ENCODE results near the gene MN1. TPM values are rescaled to one million over a fixed set of nuclear protein-coding genes. Genes with fewer than 3 reads are reported as not detected.

Gene MN1
- total RNA-seq, 1 donor from 2014 or later: 0.07 TPM

DNA sequence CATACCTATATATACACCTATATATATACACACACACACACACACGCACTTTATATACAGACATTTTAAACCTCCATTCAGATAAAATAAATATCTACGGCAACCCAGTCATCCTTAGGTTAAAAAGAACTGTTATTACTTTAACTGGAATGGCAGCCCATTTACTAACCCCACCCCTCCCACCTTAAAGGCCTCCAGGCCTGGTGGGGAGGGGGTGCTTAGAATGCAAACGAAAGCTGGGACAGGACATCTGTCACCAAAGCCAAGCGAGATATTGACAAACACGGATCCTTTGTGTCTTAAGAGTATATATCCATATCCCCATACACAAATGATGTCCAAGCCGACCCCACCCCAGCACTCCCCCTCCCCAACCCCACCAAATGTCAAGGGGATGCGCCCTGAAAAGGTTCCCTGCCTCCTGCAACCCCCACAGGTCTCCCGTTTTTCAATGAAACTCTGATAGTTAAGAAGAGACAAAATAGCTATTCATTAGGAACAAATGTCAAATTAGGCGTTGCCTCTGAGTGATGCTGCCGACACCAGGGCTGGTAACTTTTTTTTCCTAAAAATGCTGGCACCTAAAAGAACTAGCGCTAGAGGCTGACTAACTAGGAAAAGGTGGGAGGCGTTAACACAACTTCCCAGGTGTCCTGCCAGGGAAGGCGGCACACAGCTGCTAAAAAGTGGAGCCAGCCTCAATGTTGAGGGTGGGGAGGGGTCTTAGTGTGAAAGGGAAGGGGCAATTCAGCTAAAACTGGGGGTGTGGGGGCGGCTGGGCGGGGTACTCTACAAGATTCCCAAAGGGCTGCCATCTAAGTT is 5.6 kb downstream of the MN1 start:
- TF ChIP-seq, protein P1, sequence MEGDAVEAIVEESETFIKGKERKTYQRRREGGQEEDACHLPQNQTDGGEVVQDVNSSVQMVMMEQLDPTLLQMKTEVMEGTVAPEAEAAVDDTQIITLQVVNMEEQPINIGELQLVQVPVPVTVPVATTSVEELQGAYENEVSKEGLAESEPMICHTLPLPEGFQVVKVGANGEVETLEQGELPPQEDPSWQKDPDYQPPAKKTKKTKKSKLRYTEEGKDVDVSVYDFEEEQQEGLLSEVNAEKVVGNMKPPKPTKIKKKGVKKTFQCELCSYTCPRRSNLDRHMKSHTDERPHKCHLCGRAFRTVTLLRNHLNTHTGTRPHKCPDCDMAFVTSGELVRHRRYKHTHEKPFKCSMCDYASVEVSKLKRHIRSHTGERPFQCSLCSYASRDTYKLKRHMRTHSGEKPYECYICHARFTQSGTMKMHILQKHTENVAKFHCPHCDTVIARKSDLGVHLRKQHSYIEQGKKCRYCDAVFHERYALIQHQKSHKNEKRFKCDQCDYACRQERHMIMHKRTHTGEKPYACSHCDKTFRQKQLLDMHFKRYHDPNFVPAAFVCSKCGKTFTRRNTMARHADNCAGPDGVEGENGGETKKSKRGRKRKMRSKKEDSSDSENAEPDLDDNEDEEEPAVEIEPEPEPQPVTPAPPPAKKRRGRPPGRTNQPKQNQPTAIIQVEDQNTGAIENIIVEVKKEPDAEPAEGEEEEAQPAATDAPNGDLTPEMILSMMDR (IDR thresholded peaks at IDR 0.05): no peak
- H3K9me3 Mint-ChIP-seq: no peaks in the 10 kb centered on the region
- DNase-seq (no peak), ATAC-seq (ENCODE audit: low read depth) (no peak)
- no peaks in the 10 kb centered on the region for H3K36me3 Mint-ChIP-seq (ENCODE audit: low read depth)
- CTCF ChIA-PET: no interaction called here
- peaks cover 2% of the 10 kb centered on the region for H3K4me1 Mint-ChIP-seq
- intact Hi-C loops (cut with micrococcal nuclease): no loop called here
- no peak overlapping the region for H3K27ac Mint-ChIP-seq
- H3K4me3 Mint-ChIP-seq: no peak overlapping the region
- H3K27me3 Mint-ChIP-seq: no peaks in the 10 kb centered on the region
- POLR2A ChIA-PET: no interaction called here

DNA sequence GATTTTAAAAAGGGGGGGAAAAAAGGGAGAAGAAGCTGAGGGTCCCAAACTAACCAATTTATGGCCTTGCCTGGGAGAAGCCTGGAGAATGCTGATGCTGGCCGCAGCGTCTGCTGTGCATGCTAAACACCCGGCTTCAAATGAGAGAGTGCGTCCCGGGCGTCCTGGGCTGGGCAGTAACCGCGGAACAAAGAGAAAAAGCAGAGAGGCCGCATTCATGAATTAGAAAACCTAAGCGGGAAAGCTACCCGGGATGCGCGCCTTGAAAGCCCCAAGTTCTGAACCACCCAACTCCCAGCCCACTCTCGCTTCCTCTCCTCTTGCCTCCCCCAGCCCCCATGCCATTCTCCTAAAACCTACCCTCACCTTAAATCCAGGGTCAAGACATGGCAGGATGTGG is 6.5 kb downstream of the MN1 start:
- no peak for DNase-seq
- Mint-ChIP-seq H3K27me3 (no peaks in the 10 kb centered on the region), H3K4me3 (no peak overlapping the region), H3K9me3 (no peaks in the 10 kb centered on the region), H3K27ac (no peak overlapping the region), H3K36me3 (ENCODE audit: low read depth) (no peaks in the 10 kb centered on the region), H3K4me1 (no peaks in the 10 kb centered on the region)
- ChIA-PET POLR2A (no interaction called here), CTCF (no interaction called here)
- ATAC-seq (ENCODE audit: low read depth): no peak
- TF ChIP-seq, protein P1 (IDR thresholded peaks at IDR 0.05): no peak
- intact Hi-C loops (cut with micrococcal nuclease): no loop called here

GRCh38 chr22:27794226-27794625 is 7.3 kb downstream of the MN1 start:
- Mint-ChIP-seq H3K4me3 (no peak overlapping the region), H3K4me1 (no peaks in the 10 kb centered on the region), H3K9me3 (no peaks in the 10 kb centered on the region), H3K36me3 (ENCODE audit: low read depth) (no peaks in the 10 kb centered on the region), H3K27me3 (no peaks in the 10 kb centered on the region), H3K27ac (no peak overlapping the region)
- POLR2A ChIA-PET: no interaction called here
- DNase-seq (no peak), ATAC-seq (ENCODE audit: low read depth) (no peak)
- CTCF ChIA-PET: no interaction called here
- TF ChIP-seq, protein P1 (IDR thresholded peaks at IDR 0.05): no peak
- intact Hi-C loops (cut with micrococcal nuclease): no loop called here

DNA sequence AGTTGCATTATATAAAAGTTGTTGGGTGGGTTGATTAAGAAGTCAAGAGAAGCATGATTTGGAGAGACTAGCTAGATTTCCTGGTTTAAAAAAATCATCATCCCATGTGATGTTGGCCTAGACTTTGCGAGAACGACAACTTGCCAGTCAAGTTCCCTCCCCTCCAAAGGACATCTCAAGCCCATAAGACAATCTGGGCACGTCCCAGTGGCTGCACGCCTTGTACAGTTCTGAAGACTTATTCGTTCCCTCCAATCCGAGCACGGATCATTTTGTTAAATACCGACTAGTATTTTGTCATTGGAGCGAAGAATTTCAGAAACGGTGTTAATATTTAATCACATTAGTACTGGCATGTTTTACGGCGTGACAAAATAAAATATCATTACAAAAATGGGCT is 8.0 kb downstream of the MN1 start:
- Mint-ChIP-seq H3K36me3 (ENCODE audit: low read depth) (no peaks in the 10 kb centered on the region), H3K4me3 (no peak overlapping the region), H3K27ac (no peak overlapping the region), H3K27me3 (no peaks in the 10 kb centered on the region), H3K9me3 (no peaks in the 10 kb centered on the region), H3K4me1 (no peaks in the 10 kb centered on the region)
- ATAC-seq (ENCODE audit: low read depth): no peak
- TF ChIP-seq, protein P1 (IDR thresholded peaks at IDR 0.05): no peak
- CTCF ChIA-PET: no interaction called here
- no peak for DNase-seq
- POLR2A ChIA-PET: no interaction called here
- intact Hi-C loops (cut with micrococcal nuclease): no loop called here

GRCh38 chr22:27792452-27793161 is 8.9 kb downstream of the MN1 start:
- no peak overlapping the region for H3K27ac Mint-ChIP-seq
- no peak overlapping the region for H3K4me3 Mint-ChIP-seq
- no peaks in the 10 kb centered on the region for H3K36me3 Mint-ChIP-seq (ENCODE audit: low read depth)
- ATAC-seq (ENCODE audit: low read depth): no peak
- CTCF ChIA-PET: no interaction called here
- H3K9me3 Mint-ChIP-seq: no peaks in the 10 kb centered on the region
- no peaks in the 10 kb centered on the region for H3K4me1 Mint-ChIP-seq
- TF ChIP-seq, protein P1 (IDR thresholded peaks at IDR 0.05): no peak
- H3K27me3 Mint-ChIP-seq: no peaks in the 10 kb centered on the region
- POLR2A ChIA-PET: no interaction called here
- DNase-seq: no peak
- intact Hi-C loops (cut with micrococcal nuclease): no loop called here

Measured in activated B cell treated with CpG ODN at 0.5 μM for 24 hours (primary cell).